Measurements from ENCODE around the gene DOCK3.
"Not testable (repeated sequence)": the region's sequence is repeated elsewhere in the genome, so short reads cannot be mapped to it uniquely, and the experiment has no call there.

The DOCK3 gene

DNA sequence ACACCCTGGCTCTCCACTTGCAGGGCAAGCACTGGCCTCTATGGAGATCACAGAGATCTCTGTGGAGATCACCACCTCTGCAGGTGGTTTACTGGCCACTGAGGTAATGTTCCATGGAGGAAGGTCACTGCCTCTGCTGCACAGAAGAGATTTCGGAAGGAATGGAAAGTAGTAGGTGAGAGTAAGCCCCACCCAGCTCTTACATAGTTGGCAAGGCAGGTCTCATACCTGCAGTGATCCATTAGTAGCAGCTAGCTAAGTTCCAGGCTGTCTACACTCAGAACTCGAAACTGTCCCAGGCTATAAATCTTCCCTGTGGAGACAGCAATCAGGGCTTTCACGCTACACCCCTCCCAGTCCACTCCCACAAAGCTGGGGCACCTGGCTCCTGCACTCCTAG lies 516.1 kb downstream of the DOCK3 start:
- Histone ChIP-seq H3K4me1 (ENCODE audit: control insufficient read depth, insufficient read depth, low read length) (no peaks in the 10 kb centered on the region), H3K9me3 (ENCODE audit: control insufficient read depth, insufficient read depth, low read length) (no peaks in the 10 kb centered on the region), H3K4me3 (ENCODE audit: low read length) (no peak overlapping the region), H3K27me3 (ENCODE audit: control insufficient read depth, insufficient read depth, low read length) (no peaks in the 10 kb centered on the region), H3K27ac (ENCODE audit: low read length) (no peak overlapping the region), H3K36me3 (ENCODE audit: control insufficient read depth, insufficient read depth, low read length) (no peaks in the 10 kb centered on the region)
- DNase-seq (ENCODE audit: low read depth, low spot score) = no peak
- WGBS (ENCODE audit: insufficient coverage, insufficient read length) = no CpG with 5 or more reads among the region's 3 CpGs

DNA sequence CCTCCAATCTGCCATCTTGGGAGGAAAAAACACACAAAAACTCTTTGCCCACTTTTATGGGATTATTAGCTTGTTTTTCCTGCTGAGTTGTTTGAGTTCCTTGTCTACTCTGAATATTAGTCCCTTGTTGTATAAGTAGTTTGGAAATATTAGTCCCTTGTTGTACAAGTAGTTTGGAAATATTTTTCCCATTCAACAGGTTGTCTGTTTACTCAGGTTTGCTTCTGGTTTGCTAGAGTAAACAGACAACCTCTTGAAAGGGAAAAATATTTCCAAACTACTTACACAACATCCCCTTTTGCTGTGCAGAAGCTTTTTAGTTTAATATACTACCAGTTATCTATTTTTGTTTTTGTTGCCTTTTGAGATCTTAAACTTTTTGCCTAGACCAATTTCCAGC lies 517.0 kb downstream of the DOCK3 start:
- no peak for DNase-seq (ENCODE audit: low read depth, low spot score)
- Histone ChIP-seq H3K4me1 (ENCODE audit: control insufficient read depth, insufficient read depth, low read length) (no peaks in the 10 kb centered on the region), H3K4me3 (ENCODE audit: low read length) (no peak overlapping the region), H3K9me3 (ENCODE audit: control insufficient read depth, insufficient read depth, low read length) (no peaks in the 10 kb centered on the region), H3K27ac (ENCODE audit: low read length) (no peak overlapping the region), H3K36me3 (ENCODE audit: control insufficient read depth, insufficient read depth, low read length) (no peaks in the 10 kb centered on the region), H3K27me3 (ENCODE audit: control insufficient read depth, insufficient read depth, low read length) (no peaks in the 10 kb centered on the region)

DNA sequence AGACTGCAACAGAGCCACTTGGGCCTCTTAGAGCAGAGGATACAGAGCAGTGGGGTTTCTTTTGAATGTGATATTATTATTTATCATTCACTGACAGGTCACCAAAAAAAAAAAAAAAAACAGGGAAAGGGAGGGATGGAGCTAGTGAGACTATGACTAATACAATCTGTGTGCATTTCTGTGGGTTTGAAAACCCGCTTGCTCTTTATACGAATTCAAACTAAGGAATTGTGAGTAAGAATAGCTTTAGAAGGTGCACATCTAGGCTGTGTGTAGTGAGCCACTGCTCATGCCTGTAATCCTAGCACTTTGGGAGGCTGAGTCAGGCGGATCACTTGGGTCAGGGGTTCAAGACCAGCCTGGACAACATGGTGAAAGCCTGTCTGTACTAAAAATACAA lies 523.8 kb downstream of the DOCK3 start:
- no CpG with 5 or more reads among the region's 3 CpGs for WGBS (ENCODE audit: insufficient coverage, insufficient read length)
- DNase-seq (ENCODE audit: low read depth, low spot score) = no peak
- H3K4me1 ChIP-seq (ENCODE audit: control insufficient read depth, insufficient read depth, low read length) = no peaks in the 10 kb centered on the region
- no peak overlapping the region for H3K27ac ChIP-seq (ENCODE audit: low read length)
- H3K36me3 ChIP-seq (ENCODE audit: control insufficient read depth, insufficient read depth, low read length) = no peaks in the 10 kb centered on the region
- no peaks in the 10 kb centered on the region for H3K27me3 ChIP-seq (ENCODE audit: control insufficient read depth, insufficient read depth, low read length)
- H3K9me3 ChIP-seq (ENCODE audit: control insufficient read depth, insufficient read depth, low read length) = no peaks in the 10 kb centered on the region
- H3K4me3 ChIP-seq (ENCODE audit: low read length) = no peak overlapping the region

DNA sequence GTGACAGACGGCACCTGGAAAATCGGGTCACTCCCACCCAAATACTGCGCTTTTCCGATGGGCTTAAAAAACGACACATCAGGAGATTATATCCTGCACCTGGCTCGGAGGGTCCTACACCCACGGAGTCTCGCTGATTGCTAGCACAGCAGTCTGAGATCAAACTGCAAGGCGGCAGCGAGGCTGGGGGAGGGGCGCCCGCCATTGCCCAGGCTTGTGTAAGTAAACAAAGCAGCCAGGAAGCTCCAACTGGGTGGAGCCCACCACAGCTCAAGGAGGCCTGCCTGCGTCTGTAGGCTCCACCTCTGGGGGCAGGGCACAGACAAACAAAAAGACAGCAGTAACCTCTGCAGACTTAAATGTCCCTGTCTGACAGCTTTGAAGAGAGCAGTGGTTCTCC lies 524.6 kb downstream of the DOCK3 start:
- WGBS (ENCODE audit: insufficient coverage, insufficient read length) = no CpG with 5 or more reads among the region's 13 CpGs
- not testable (repeated sequence) for H3K9me3 ChIP-seq (ENCODE audit: control insufficient read depth, insufficient read depth, low read length); H3K36me3 ChIP-seq (ENCODE audit: control insufficient read depth, insufficient read depth, low read length); DNase-seq (ENCODE audit: low read depth, low spot score); H3K27me3 ChIP-seq (ENCODE audit: control insufficient read depth, insufficient read depth, low read length); H3K27ac ChIP-seq (ENCODE audit: low read length); H3K4me1 ChIP-seq (ENCODE audit: control insufficient read depth, insufficient read depth, low read length); H3K4me3 ChIP-seq (ENCODE audit: low read length)

DNA sequence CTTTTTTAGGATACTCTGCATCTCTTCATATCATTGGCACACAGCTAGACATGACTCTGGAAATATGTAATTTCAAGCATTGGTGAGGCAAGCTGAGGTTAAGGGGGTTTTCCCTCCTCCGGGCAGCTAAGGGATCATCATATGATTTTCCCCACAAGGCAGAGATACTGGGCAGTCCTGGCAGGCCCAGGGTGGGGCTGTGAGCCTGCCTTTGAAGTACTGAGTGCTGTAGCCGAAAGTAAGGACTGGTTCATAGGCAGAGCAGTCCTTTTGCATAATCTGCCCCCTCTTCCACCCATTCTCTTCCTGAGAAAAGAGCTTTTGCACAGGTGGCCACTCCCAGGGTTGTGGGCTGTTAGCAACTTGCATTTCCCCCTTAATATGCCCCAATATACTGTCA lies 541.6 kb downstream of the DOCK3 start:
- Histone ChIP-seq H3K27me3 (ENCODE audit: control insufficient read depth, insufficient read depth, low read length) (no peaks in the 10 kb centered on the region), H3K4me1 (ENCODE audit: control insufficient read depth, insufficient read depth, low read length) (no peaks in the 10 kb centered on the region), H3K27ac (ENCODE audit: low read length) (no peak overlapping the region), H3K4me3 (ENCODE audit: low read length) (no peak overlapping the region), H3K9me3 (ENCODE audit: control insufficient read depth, insufficient read depth, low read length) (no peaks in the 10 kb centered on the region), H3K36me3 (ENCODE audit: control insufficient read depth, insufficient read depth, low read length) (0 out of 2 replicates have a peak, but pooled peaks cover 2% of the 10 kb centered on the region)
- WGBS (ENCODE audit: insufficient coverage, insufficient read length) = no CpG with 5 or more reads among the region's 2 CpGs
- DNase-seq (ENCODE audit: low read depth, low spot score) = no peak

DNA sequence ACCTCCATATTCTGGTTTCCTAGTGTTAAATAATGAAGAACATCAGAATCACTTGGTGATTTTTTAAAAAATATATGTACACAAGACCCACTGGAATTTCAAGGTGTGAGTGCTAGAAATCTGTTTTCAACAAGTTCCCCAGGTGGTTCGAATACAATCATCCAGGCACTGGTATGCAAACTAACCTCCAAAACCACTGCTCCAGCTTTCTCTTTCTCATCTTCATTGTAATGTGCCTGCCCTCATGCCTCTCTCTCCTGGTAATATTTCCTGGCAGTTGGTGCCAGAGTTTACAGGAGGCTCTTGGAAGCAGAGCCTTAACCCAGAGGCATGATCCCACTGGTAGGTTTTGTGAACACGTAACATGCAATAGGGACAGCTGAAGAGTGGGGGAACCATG lies 547.2 kb downstream of the DOCK3 start:
- H3K4me3 ChIP-seq (ENCODE audit: low read length) = no peak overlapping the region
- no CpG with 5 or more reads among the region's 2 CpGs for WGBS (ENCODE audit: insufficient coverage, insufficient read length)
- 0 out of 2 replicates have a peak, but pooled peaks cover 2% of the 10 kb centered on the region for H3K36me3 ChIP-seq (ENCODE audit: control insufficient read depth, insufficient read depth, low read length)
- no peaks in the 10 kb centered on the region for H3K9me3 ChIP-seq (ENCODE audit: control insufficient read depth, insufficient read depth, low read length)
- no peaks in the 10 kb centered on the region for H3K27me3 ChIP-seq (ENCODE audit: control insufficient read depth, insufficient read depth, low read length)
- H3K27ac ChIP-seq (ENCODE audit: low read length) = no peak overlapping the region
- no peak for DNase-seq (ENCODE audit: low read depth, low spot score)
- no peaks in the 10 kb centered on the region for H3K4me1 ChIP-seq (ENCODE audit: control insufficient read depth, insufficient read depth, low read length)

DNA sequence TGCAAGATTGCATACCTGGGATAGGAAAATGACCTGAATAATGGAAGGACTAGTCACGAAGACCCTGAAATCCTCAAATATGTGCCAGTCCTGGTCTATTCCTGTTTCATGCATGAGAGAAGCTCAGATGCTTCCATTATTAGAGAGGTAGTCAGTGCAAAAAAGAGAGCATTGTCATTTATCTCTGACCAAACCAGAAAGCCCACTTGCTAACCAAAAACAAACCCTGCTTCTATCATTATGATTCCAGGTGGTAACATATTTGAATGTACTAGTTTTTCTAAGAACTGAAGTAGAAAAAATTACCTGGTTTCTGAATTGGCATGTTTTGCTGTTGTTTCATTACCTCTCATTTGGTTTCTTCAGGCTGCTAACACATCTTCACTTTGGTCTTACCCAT lies 549.6 kb downstream of the DOCK3 start:
- WGBS (ENCODE audit: insufficient coverage, insufficient read length) = no CpG with 5 or more reads among the region's 1 CpG
- DNase-seq (ENCODE audit: low read depth, low spot score) = no peak
- Histone ChIP-seq H3K4me3 (ENCODE audit: low read length) (no peak overlapping the region), H3K36me3 (ENCODE audit: control insufficient read depth, insufficient read depth, low read length) (no peaks in the 10 kb centered on the region), H3K9me3 (ENCODE audit: control insufficient read depth, insufficient read depth, low read length) (no peaks in the 10 kb centered on the region), H3K27ac (ENCODE audit: low read length) (no peak overlapping the region), H3K4me1 (ENCODE audit: control insufficient read depth, insufficient read depth, low read length) (no peaks in the 10 kb centered on the region), H3K27me3 (ENCODE audit: control insufficient read depth, insufficient read depth, low read length) (no peaks in the 10 kb centered on the region)

DNA sequence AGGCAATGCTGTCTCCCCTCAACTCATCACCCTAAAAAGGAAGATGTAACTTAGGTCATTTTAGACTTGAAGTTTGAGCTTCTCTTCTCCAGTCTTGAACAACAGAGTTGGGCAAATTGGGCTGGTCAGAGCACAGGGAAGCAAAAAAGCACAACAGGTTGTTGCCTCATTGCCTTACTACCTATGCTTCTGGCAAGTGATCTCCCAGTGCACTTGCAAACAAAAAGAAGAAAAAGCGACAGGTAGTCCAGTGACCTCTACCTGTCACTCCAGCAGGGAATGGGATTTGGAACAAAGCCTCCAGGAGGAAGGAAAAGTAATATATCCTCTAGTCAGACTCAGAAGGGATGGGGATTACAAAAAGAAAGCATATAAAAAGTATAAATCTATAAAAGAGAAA lies 550.1 kb downstream of the DOCK3 start:
- DNase-seq (ENCODE audit: low read depth, low spot score) = no peak
- Histone ChIP-seq H3K27ac (ENCODE audit: low read length) (no peak overlapping the region), H3K4me1 (ENCODE audit: control insufficient read depth, insufficient read depth, low read length) (no peaks in the 10 kb centered on the region), H3K27me3 (ENCODE audit: control insufficient read depth, insufficient read depth, low read length) (no peaks in the 10 kb centered on the region), H3K4me3 (ENCODE audit: low read length) (no peak overlapping the region), H3K36me3 (ENCODE audit: control insufficient read depth, insufficient read depth, low read length) (no peaks in the 10 kb centered on the region), H3K9me3 (ENCODE audit: control insufficient read depth, insufficient read depth, low read length) (no peaks in the 10 kb centered on the region)
- WGBS (ENCODE audit: insufficient coverage, insufficient read length) = no CpG with 5 or more reads among the region's 1 CpG

DNA sequence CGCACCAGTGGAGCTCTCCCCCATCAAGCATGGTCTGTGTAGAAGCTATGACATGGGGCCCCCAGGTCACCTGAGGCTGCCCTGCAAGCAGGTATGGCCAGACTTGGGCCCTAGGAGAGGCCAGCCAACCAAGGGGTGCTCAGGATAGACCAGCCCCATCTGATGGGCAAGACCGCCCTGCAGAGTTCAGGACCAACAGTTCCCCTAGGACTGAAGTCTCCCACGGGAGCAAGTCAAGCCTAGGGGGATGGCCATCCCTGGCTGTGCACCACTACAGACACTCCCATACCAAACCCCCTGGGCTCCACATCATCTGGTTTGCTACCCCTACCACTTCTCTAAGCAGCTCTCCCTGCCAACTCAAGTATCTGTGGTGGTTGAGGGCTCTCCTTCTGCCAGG lies 568.2 kb downstream of the DOCK3 start:
- Histone ChIP-seq H3K9me3 (ENCODE audit: control insufficient read depth, insufficient read depth, low read length) (no peaks in the 10 kb centered on the region; the same call in 1 of the 2 replicates), H3K27ac (ENCODE audit: low read length) (no peak overlapping the region), H3K4me1 (ENCODE audit: control insufficient read depth, insufficient read depth, low read length) (no peaks in the 10 kb centered on the region), H3K4me3 (ENCODE audit: low read length) (no peak overlapping the region), H3K27me3 (ENCODE audit: control insufficient read depth, insufficient read depth, low read length) (no peaks in the 10 kb centered on the region), H3K36me3 (ENCODE audit: control insufficient read depth, insufficient read depth, low read length) (no peaks in the 10 kb centered on the region)
- WGBS (ENCODE audit: insufficient coverage, insufficient read length) = no CpG with 5 or more reads among the region's 3 CpGs
- DNase-seq (ENCODE audit: low read depth, low spot score) = no peak

DNA sequence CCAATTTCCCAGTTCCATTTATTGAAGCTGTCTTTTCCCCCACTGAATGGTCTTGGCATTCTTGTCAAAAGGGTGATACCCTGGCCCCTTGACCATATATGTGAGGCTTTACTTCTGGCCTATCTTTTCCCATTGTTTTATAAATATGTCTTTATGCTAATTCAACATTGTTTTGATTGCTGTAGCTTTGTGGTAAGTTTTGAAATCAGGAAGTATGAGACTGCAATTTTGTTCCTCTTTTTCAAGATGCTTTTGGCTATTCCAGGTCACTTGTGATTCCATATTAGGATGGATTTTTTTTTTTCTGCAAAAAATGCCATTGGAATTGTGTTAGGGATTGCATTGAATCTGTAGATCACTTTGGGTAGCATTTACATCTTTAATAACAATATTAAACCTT lies 569.2 kb downstream of the DOCK3 start:
- no peak overlapping the region for H3K4me3 ChIP-seq (ENCODE audit: low read length)
- H3K27ac ChIP-seq (ENCODE audit: low read length) = no peak overlapping the region
- no peaks in the 10 kb centered on the region; the same call in 1 of the 2 replicates for H3K9me3 ChIP-seq (ENCODE audit: control insufficient read depth, insufficient read depth, low read length)
- H3K36me3 ChIP-seq (ENCODE audit: control insufficient read depth, insufficient read depth, low read length) = no peaks in the 10 kb centered on the region
- no peak for DNase-seq (ENCODE audit: low read depth, low spot score)
- H3K4me1 ChIP-seq (ENCODE audit: control insufficient read depth, insufficient read depth, low read length) = no peaks in the 10 kb centered on the region
- H3K27me3 ChIP-seq (ENCODE audit: control insufficient read depth, insufficient read depth, low read length) = no peaks in the 10 kb centered on the region

DNA sequence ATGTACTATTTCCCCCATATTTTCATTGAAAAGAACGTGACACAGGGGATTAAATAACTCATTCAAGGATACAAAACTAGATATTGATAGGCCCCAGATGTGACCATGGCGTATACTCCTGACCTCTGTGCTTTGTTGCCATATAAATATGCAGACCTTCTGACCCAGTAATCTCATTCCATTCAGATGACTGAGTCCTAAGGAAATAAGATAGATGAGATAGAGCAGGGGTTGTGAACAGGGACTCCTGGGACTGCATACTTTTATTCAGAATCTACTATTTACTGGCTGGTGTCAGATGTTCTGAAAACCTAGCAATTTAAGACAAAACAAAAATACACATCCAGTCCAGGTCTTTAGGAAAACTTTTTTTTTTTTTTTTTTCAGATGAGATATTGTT lies 571.1 kb downstream of the DOCK3 start:
- Histone ChIP-seq H3K4me1 (ENCODE audit: control insufficient read depth, insufficient read depth, low read length) (no peaks in the 10 kb centered on the region), H3K27ac (ENCODE audit: low read length) (no peak overlapping the region), H3K9me3 (ENCODE audit: control insufficient read depth, insufficient read depth, low read length) (no peaks in the 10 kb centered on the region; the same call in 1 of the 2 replicates), H3K36me3 (ENCODE audit: control insufficient read depth, insufficient read depth, low read length) (no peaks in the 10 kb centered on the region), H3K27me3 (ENCODE audit: control insufficient read depth, insufficient read depth, low read length) (no peaks in the 10 kb centered on the region), H3K4me3 (ENCODE audit: low read length) (no peak overlapping the region)
- no peak for DNase-seq (ENCODE audit: low read depth, low spot score)
- WGBS (ENCODE audit: insufficient coverage, insufficient read length) = no CpG with 5 or more reads among the region's 2 CpGs

All from iPS DF 6.9 (cell line).